ENCODE data around the gene RNF125.
"Not testable (repeated sequence)": the region's sequence is repeated elsewhere in the genome, so short reads cannot be mapped to it uniquely, and the experiment has no call there.

RNF125 gene

DNA sequence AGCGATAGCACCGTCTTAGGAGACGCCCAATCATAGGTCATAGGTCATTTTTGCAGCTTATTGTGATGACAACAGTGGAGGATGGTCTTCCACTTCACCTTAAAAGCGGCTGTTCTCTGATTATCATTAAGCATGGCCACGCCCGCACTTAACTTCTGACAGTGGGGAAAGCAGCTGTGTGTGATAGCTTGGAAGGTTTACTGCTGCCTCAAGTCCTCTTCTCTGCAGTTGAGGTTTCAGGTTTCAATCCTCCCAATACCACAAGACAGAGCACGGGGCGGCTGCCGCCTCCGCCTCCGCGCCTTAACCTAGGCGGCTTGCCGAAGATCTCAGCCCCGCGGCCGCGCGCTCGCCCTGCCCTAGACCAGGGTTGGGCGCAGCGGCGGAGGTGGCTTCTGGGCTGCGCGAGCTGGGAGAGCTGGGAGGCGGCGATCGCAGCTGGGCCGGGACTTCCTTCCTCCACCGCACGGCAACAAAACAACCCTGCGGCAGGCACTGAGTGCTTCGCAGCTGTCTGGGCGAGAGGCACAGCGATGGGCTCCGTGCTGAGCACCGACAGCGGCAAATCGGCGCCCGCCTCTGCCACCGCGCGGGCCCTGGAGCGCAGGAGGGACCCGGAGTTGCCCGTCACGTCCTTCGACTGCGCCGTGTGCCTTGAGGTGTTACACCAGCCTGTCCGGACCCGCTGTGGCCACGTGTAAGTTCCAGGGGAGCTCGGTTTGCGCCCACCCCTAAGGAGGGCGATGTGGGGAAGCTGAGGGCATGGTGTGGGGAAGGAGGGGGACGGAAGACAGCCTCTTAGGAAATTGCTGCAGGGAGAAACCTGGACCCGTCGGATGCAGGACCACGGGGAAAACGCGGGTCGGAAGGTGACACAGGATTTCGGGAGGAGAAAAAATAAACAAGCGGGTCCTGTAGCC, at the start of gene RNF125:
RNF125 (plus strand) TSS at position 495 of the 920 bp plus-strand sequence; CDS start at position 534, 39 bp downstream.
- DNase-seq: peak in 50 of 56 donors; percentile 8 to 81 (median 46)

DNA sequence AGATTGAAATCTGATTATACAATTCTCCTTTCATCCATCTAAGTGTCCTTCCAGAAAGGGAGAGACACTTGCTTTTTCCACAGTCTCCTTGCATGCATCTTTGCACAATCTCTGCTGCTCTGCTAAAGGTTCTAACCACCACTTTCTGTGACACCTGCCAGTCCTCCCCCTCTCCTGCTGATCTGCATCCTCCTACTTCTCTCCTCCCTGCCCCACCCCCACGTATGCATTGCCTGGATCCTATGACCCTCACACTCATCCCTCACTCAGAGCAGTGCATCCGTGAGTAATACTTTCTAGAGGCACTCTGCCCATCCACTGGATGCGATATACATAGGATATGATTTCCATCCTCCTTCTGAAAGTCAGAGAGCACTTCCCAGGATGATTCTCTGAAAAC, 48.0 kb upstream of the RNF125 start:
- DNase-seq: peak in 4 of 56 donors; percentile 2 to 13 (median 8)

DNA sequence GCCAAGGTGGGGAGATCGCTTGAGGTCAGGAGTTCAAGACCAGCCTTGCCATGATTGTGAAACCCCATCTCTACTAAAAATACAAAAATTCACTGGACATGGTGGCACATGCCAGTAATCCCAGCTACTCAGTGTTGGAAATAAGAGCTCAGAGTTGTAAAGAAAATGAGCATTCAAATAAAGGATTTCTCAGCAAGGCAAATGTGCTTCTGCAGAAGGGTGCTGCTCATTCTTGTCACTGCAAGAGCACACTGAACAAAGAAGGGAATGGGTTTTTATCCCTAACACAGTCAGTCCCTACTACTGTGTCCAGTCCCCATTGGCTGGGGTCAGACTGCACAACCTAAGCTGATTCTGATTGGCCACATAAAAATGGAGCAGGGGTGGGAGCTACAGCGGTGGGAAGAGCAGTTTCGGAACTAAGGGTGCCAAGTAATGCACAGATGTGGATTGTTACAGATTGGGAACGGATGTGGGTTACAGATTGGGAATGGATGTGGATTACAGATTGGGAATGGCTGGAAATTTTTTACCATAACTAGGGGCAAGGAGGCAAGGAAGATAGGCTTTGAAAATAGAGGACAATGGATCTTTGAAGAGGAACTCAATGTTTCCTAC, 44.6 kb upstream of the RNF125 start:
- DNase-seq: no peak

DNA sequence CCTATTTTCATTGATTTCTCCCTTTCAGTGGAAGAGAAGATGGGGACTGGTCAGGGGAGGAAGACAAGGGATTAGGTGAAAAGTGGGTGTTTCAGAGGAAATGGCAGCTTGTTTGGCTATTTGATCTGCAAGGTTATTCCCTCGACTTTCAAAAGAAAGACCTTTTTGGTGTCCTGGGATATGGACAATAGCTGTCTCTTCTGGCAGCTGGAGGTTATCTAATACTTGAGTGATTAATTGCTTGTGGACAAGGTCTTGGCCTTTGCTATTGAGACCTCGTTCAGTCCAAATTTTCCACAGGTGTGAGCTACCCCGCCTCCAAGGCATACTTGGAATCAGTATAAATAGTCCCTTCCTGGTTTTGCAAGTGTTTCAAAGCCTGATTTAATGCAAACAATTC, 42.4 kb upstream of the RNF125 start:
- DNase-seq: no peak

DNA sequence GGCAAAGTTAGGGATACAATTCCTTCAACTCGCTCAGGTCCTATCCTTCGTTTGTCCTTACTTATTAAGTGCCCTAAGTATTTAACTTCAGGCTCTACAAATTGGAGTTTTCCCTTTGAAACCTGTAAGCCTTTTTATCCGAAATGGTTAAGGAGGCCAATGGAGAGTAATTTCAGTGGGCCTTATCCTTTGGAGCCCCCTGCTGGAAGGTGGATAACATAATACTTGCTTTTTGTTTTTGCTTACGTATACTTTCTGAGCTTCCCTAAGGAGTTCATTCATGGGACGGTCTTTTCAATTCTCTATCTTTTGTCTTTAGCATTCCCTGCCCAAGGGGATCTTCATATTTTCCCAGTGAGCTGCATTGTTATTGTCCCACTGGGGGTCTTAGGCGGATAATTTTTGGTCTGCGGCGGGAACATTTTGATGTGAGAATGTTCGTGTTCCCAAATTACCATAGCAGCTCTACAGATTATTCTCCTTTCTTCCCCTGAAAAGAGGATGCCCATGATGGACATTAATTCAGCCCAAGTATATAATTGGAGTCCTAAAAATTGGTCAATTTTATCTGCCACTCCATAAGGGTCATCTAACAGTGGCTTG, 41.3 kb upstream of the RNF125 start:
- peak in 26 of 56 donors; percentile 1 to 55 (median 15) for DNase-seq

DNA sequence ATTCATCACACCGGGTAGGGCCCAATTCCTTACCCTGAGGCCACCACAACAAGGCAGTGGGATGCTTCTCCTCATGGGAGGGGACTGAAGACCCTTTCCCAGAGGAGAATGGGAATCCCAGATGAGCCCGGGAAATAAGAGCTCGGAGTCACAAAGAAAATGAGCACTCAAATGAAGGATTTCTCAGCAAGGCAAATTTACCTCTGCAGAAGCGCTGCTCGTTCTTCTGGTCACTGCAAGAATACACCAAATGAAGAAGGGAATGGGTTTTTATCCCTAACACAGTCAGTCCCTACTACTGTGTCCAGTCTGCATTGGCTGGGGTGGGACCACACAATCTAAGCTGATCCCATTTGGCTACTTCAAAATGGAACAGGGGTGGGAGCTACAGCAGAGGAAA, 40.0 kb upstream of the RNF125 start:
- DNase-seq: no peak

DNA sequence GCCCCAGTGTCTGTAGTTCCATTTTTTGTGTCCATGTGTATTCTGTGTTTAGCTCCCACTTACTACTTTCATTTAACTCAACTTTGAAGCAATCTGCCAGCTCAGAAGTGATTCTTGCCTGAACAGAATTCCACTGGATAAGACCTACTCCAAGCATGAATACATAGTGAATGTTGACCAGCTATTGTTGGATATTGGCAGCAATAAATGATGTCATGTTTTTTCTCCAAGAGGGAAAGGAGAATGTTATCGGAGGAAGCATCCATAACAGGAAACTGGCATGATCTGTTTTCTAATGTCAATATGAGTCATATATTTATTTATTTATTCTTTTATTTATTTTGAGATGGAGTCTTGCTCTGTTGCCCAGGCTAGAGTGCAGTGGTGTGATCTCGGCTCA, 38.9 kb upstream of the RNF125 start:
- no peak for DNase-seq

DNA sequence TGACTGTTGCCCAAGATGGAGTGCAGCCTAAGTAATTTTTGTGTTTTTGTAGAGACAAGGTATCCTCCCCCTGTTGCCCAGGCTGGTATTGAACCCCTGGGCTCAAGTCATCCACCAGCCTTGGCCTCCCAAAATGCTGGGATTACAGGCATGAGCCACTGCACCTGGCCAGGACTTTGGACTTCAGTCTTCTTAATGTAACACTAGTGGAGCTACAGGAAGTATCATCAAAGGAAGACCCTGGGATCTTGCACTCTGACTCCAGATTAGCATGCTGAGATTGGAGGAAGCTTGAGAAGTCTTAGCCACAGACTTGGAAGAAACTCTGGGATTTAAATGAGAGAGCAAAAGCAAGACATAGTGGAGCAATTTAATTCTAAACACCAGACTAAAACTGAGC, 37.8 kb upstream of the RNF125 start:
- no peak for DNase-seq

DNA sequence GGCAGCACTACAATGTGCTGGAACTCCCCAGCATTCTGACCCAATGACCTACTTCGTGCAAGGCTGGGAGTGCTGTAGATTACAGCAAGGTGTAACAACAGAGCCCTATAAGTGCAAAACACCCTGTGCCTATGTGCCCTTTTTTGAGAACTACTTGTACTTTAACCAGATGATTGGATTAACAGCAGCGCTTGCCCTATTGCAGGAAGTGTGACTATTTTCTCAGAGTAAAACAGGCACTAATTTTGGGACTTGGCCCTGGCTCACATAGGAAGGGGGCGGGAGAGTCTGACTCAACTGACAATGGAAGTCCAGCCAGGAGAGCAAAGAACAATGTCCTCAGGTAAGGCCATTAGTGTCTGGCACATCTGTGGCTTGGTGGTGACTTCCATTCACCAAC, 35.6 kb upstream of the RNF125 start:
- no peak for DNase-seq

DNA sequence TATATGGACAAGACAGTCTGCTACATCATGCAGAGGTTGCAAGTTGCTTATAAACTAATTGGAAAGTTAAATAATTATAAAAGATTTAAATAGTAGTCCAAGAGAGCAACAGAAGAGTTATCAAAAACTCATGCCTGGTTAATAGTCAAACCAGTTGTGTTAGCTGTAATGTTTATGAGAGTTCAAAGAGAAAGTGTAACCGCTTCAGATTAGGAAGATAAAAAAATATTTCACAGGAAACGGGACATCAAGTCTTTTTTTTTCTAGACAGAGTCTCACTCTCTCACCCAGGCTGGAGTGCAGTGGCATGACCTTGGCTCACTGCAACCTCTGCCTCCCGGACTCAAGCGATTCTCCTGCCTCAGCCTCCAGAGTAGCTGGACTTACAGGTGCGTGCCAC, 34.6 kb upstream of the RNF125 start:
- no peak for DNase-seq

DNA sequence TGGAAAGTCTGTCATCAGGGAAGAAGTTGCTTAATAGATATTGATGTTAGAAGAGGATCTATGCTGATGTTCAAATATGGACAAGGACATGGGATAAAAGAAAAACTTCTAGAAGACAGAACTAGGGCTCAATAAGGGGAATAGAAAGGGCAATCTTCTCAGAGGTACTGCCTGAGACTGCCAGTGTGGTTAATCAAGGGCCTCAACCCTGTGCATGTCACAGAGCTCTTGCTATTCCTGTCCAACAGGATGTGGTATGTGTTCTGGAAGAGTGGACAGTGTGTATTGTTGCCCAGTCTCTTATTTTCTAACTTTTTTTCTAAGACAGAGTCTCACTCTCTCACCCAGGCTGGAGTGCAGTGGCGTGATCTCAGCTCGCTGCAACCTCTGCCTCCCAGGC, 27.8 kb upstream of the RNF125 start:
- DNase-seq: peak in 1 of 56 donors; percentile 4

DNA sequence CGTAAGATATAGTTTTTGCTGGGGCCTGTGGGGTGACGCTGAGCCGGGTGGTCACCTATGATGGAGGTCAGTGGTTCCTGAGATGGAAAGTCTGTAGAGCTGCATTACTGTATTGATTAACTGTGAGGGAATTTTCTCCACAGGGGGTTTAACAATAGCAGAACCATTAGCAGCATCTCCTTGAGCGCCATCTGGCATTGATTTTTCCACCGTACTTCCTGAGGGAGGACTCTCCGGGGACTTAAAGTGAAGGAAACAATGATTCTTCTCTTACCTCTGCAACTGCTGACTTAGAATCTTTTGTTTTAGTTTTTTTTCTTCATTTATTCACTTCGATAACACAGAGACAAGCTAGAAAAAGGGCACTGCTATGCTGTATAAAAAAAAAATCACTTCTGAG, 22.6 kb upstream of the RNF125 start:
- no peak for DNase-seq

DNA sequence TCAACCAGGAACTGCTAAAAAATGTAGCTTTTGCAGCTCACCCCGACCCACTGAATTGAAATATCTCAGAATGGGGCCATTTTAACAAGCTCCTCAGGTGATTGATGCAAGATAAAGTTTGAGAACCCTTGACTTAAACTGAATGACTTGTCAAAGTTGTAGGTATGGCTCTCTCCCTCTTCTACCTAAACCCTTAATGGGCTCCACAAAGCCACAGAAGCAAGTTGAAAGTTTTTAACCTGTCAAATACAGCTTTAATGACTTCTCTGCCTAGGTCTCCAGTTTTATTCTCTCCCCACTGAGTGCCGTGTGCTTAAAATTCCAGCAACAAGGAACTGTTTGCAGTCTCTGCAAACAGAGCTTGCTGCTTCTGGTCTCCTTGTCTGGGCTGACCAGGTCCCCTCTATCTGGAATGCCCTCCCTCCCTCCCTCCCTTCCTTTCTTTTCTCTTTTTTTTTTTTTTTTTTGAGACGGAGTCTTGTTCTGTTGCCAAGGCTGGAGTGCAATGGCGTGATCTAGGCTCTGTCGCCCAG, 19.7 kb upstream of the RNF125 start:
- DNase-seq: no peak

DNA sequence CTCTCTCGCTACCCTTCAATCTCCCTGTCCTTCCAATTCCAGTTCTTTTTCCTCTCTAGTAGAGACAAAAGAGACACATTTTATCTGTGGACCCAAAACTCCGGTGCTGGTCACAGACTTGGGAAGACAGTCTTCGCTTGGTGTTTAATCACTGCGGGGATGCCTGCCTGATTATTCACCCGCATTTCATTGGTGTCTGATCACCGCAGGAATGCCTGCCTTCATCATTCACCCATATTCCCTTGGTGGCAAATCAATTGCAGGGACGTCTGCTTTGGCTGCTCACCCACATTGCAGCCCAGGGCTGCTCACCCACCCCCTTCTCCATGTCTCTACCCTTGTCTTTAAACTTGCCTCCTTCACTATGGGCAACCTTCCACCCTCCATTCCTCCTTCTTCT, 17.5 kb upstream of the RNF125 start:
- not testable (repeated sequence) for DNase-seq

DNA sequence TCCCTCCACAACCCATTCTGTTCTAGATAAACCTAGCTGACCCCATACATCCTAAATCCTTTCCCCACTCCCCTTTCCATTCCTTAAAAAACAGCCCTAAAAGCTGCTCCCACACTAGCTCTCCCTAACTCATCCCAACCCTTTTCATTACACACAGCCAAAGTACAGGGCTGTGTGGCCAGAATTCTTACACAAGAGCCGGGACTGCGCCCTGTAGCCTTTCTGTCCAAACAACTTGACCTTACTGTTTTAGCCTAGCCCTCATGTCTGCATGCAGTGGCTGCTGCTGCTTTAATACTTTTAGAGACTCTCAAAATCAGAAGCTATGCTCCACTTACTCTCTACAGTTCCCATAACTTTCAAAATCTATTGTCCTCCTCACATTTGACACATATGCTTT, 14.8 kb upstream of the RNF125 start:
- DNase-seq: not testable (repeated sequence)

DNA sequence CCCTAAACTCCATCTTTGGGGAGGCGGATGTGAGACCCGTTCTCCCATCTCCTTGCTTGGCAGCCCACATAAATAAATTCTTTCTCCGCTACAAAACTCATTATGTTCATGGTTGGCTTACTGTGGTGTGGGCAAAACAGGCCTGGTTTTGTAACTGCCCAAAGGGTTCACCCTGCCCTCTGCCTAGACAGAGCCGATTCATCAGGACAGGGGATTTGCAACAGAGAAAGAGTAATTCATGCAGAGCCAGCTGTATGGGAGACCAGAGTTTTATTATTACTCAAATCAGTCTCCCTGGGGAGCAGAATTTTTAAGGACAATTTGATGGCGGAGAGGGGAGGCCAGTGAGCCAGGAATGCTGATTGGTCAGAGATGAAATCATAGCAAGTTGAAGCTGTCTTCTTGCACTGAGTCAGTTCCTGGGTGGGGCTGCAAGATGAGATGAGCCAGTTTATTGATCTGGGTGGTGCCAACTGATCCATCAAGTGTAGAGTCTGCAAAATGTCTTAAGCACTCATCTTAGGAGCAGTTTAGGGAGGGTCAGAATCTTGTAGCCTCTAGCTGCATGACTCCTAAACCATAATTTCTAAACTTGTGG, 8.4 kb upstream of the RNF125 start:
- no peak for DNase-seq

DNA sequence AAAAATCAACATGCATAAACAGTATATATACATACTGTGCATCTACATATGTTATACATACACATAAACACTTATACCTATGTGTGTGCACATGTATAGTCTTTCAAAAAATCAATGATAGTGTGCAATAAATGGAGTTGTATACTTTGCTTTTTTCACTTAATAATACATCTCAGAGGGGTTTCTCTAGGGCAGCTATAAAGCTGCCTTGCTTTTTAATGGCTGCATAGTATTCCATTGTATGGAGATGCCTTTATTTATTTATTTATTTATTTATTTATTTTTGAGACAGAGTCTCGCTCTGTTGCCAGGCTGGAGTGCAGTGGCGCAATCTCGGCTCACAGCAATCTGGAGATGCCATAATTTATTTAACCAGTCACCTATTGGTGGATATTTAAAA, 7.4 kb upstream of the RNF125 start:
- DNase-seq: no peak

DNA sequence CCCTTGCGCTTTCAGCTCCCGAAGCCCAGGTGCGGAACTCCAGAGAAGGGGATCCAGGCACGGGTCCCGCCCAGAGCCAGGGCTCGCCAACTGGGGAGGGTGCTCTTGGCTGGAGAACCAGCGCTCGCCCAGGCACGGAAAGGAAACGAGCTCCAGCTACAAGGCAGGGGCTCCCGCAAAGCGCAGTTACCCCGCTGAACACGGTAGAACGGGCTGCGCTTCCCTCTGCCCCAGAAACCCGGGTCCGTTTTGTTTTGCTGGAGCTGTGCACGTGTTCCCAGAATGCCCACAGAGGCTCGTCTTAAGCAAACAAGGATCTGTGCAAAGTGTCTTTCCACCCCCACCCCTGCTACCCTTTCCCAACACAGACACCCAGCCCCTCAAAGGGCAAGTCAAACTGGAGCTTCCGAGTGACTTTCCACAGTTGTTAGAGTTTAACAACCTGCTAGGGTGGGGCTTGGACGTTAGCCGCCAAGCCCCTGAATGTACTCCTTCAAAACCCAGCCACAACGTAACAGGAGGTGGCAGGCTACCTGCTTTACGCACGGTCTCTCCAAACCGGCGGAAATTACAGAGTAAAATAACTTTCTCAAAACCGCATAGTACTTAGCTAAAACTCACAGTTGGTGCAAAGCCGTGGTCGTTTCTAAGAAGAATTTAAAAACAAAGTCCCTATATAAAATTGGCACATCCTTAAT, 775 bp downstream of the RNF125 start:
- DNase-seq: peak in 43 of 56 donors; percentile 2 to 70 (median 37)

DNA sequence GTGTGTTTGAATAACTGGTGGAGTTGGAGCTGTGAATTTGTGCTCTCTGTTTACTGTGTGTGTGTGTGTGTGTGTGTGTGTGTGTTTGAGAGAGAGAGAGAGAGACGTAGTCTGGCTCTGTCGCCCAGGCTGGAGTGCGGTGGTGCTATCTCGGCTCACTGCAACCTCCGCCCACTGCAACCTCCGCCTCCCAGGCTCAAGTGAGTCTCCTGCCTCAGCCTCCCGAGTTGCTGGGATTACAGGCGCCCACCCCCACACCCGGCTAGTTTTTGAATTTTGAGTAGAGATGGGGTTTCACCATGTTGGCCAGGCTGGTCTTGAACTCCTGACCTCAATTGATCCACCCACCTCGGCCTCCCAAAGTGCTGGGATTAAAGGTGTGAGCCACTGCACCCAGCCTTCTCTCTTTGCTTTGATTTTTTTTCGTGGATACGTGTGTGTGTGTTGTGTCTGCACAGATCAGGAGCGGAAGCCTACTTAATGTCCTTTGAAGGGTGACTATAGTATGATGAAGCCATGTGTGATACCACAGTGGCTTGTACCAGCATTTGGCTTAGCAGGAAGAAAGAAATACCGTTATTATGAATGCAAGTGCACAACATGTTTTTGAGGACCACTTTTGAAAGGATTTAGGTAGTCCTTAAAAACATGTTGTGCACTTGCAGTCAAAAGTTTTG, 1.5 kb downstream of the RNF125 start:
- peak in 4 of 56 donors; percentile 2 to 32 (median 9) for DNase-seq
